Stimulated activated CD8-positive, alpha-beta memory T cell treated with anti-CD3 and anti-CD28 coated beads, Interleukin-4, amount 100 ng/mL, for 4 hours (primary cell): ENCODE data around the gene NEK10.
"Not testable (repeated sequence)": the region's sequence is repeated elsewhere in the genome, so short reads cannot be mapped to it uniquely, and the experiment has no call there.

Source experiments
- DNase-seq, 2 donors: peaks; one replicate each; pipeline ENCODE4 v3.0.0-alpha.2; 2020; ENCODE audit warnings: low read depth in 2 of 2, low spot score in 1 of 2

NEK10 gene, protein sequence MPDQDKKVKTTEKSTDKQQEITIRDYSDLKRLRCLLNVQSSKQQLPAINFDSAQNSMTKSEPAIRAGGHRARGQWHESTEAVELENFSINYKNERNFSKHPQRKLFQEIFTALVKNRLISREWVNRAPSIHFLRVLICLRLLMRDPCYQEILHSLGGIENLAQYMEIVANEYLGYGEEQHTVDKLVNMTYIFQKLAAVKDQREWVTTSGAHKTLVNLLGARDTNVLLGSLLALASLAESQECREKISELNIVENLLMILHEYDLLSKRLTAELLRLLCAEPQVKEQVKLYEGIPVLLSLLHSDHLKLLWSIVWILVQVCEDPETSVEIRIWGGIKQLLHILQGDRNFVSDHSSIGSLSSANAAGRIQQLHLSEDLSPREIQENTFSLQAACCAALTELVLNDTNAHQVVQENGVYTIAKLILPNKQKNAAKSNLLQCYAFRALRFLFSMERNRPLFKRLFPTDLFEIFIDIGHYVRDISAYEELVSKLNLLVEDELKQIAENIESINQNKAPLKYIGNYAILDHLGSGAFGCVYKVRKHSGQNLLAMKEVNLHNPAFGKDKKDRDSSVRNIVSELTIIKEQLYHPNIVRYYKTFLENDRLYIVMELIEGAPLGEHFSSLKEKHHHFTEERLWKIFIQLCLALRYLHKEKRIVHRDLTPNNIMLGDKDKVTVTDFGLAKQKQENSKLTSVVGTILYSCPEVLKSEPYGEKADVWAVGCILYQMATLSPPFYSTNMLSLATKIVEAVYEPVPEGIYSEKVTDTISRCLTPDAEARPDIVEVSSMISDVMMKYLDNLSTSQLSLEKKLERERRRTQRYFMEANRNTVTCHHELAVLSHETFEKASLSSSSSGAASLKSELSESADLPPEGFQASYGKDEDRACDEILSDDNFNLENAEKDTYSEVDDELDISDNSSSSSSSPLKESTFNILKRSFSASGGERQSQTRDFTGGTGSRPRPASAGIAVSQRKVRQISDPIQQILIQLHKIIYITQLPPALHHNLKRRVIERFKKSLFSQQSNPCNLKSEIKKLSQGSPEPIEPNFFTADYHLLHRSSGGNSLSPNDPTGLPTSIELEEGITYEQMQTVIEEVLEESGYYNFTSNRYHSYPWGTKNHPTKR

GRCh38 chr3:27368831-27369607 lies at the start of gene NEK10:
TSS of gene NEK10 (minus strand) at chr3:27369383. CDS start at chr3:27352882, 16,501 bp downstream.
- peak; percentile 75 to 79 for DNase-seq

- DNase-seq: no peak
Measured at GRCh38 chr3:27415202-27415601, 46.0 kb upstream of the NEK10 start.

- DNase-seq: no peak
Measured at GRCh38 chr3:27392950-27393679, 23.9 kb upstream of the NEK10 start.

DNA sequence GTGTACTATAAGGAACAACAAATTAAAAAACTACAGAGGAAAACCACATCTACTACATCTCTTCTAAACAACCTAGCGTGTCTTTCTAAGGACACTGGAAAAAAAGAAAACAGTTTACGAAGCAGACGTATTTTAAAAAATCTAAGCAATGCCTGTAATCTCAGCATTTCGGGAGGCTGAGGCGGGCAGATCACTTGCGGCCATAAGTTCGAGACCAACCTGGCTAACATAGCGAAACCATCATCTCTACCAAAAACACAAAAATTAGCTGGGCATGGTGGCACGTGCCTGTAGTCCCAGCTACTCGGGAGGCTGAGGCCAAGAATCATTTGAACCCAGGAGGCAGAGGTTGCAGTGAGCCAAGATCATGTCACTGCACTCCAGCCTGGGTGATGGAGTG lies 23.2 kb upstream of the NEK10 start:
- DNase-seq: not testable (repeated sequence)

GRCh38 chr3:27391796-27392195 lies 22.6 kb upstream of the NEK10 start:
- DNase-seq: no peak

DNA sequence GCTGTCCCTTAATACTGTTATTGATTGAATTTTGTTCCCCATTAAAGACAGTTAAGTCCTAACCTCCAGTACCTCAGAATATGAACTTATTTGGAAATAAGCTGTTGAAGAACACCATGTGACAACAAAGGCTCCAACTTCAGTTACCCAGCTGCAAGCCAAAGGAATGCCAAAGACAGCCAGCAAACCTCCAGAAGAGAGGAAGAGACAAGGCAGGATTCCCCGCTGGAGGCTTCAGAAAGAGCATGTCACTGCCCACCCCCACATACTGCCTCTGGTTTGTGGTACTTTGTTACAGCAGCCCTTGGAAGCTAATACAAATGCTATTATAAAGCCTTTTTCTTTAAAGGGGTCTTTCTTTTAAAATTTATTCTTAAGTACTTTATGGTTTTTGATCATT lies 18.4 kb upstream of the NEK10 start:
- DNase-seq: no peak

- DNase-seq: no peak
Measured at GRCh38 chr3:27385504-27385903, 16.3 kb upstream of the NEK10 start.

DNA sequence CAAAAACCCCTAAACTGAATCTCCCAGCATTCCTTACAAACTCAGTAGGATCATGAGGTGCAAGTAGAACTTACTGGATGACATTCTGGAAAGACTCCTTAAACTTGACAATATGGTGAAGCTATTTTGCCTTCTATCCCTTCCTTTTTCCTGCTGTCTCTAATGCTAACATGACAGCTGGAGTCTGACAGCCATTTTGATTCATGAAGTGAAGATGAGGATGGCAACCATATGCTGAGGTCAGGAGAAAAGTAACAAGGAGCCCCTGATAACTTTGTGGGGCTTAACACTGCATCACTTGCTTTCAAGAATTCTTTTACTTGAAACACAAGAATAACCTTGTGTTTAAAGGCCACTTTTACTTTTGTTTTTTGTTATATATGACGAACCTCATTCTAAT lies 15.0 kb upstream of the NEK10 start:
- DNase-seq: no peak

- DNase-seq: no peak
Measured at GRCh38 chr3:27380433-27381357, 11.5 kb upstream of the NEK10 start.

DNA sequence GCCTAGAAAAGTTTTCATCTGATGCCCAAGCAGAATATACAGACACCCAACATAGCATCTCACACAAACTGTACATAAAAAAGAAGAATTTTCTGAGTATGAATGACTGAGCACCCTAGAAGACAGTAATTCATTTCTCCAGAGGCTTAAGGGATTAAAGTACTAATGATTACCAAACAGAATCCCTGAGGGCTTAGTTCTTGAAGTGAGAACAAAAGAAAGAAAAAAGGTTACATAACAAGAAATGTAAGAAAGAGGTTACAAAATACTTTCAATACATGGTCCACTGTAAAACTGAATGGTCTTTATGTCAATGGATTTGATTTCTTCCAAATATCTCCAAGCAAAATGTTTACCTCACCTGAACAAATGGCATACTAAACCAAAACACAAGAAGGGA lies 9.1 kb upstream of the NEK10 start:
- DNase-seq: no peak

GRCh38 chr3:27376109-27376772 lies 7.1 kb upstream of the NEK10 start:
- no peak for DNase-seq

DNA sequence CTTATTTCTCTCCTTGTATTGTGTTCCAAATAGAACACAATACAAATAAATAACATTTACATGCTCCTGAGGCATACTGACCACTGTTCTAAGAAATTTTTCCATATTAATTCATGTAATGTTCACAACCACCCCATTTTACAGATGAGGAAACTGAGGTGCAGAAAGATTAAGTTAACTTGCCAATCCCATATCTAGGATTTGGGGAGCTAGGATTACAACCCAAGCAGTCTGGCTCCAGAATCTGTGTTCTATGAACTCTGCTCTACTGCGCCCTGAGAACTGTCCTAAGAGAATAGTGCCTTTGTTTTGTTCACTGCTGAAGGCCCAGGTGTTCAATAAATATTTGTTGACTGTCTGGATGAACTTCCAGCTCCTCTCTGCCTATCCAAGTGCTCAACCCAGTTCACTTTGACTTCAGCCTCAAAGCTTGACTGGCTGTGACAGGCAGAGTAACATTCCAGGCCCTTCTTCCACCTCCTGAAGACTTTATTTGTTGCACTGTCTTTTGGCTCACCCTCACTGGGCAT lies 3.1 kb downstream of the NEK10 start:
- DNase-seq: no peak

- DNase-seq: no peak
Measured at GRCh38 chr3:27360113-27361078, 8.8 kb downstream of the NEK10 start.

- DNase-seq: no peak
Measured at GRCh38 chr3:27358372-27358771, 10.8 kb downstream of the NEK10 start.

GRCh38 chr3:27357665-27358258 lies 11.4 kb downstream of the NEK10 start:
- peak; percentile 17 to 20 for DNase-seq

GRCh38 chr3:27356976-27357375 lies 12.2 kb downstream of the NEK10 start:
- DNase-seq: no peak
